ENCODE measurements around the gene ITPR1. TPM values are rescaled to one million over a fixed set of nuclear protein-coding genes. Genes with fewer than 3 reads are reported as not detected.

Gene ITPR1
- total and polyA plus RNA-seq, 2 experiments from 2014 or later, result 6.8 to 21.0 TPM

DNA sequence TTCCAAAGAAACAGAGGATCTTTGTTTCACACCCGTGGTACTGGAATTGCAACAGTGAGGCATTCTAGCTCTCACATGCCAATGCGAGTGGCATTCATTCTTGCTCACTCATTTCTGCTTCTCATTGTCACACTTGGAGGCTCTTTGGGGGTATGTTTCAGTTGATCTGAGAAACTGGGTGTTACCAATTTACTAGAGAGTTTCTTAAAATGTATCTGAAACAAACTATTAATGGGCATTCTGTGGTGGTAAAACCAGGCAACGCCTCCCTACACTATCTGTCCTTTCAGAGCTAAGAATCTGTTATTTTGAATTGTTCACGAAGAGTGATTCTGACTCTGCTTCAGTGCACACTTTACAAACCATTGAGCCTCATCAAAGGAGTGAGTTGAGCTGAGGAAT, 345.5 kb downstream of the ITPR1 start:
- Histone ChIP-seq H3K27ac (ENCODE audit: low read depth) (no peak overlapping the region), H3K79me2 (replicated peaks; ENCODE audit: insufficient read depth) (no peaks in the 10 kb centered on the region), H3K4me1 (ENCODE audit: insufficient read depth) (peaks cover 8% of the 10 kb centered on the region; the same call in 1 of the 2 replicates), H3K4me3 (no peak overlapping the region), H3K36me3 (ENCODE audit: insufficient read depth) (no peaks in the 10 kb centered on the region), H2AFZ (no peak overlapping the region), H4K20me1 (replicated peaks; ENCODE audit: insufficient read depth) (no peaks in the 10 kb centered on the region), H3F3A (replicated peaks; ENCODE audit: low read depth) (no peaks in the 10 kb centered on the region), H3K27me3 (ENCODE audit: insufficient read depth) (no peaks in the 10 kb centered on the region), H3K4me2 (no peak overlapping the region), H3K9me2 (ENCODE audit: insufficient read depth) (no peaks in the 10 kb centered on the region)
- DNase-seq (ENCODE audit: low spot score) (no peak), ATAC-seq (no peak)
- no peaks in the 10 kb centered on the region for H3K9me3 Mint-ChIP-seq
- no peak overlapping the region for H3K27ac Mint-ChIP-seq
- TF ChIP-seq STAT1 (IDR thresholded peaks at IDR 0.05; ENCODE audit: unreplicated experiment) (no peak), CREB1 (CRISPR knock-in tag; IDR thresholded peaks at IDR 0.05; ENCODE audit: low read depth) (no peak), EZH2phosphoT487 (IDR thresholded peaks at IDR 0.05; ENCODE audit: unreplicated experiment) (no peak), POLR2AphosphoS5 (IDR thresholded peaks at IDR 0.05; ENCODE audit: low read depth) (no peak)
- no peak overlapping the region for H3K4me3 Mint-ChIP-seq
- no peaks in the 10 kb centered on the region for H3K27me3 Mint-ChIP-seq (ENCODE audit: insufficient read depth, low read depth, poor library complexity)
- no peaks in the 10 kb centered on the region for H3K36me3 Mint-ChIP-seq (ENCODE audit: low read depth)
- peaks cover 12% of the 10 kb centered on the region; the same call in 2 of the 3 replicates for H3K4me1 Mint-ChIP-seq

DNA sequence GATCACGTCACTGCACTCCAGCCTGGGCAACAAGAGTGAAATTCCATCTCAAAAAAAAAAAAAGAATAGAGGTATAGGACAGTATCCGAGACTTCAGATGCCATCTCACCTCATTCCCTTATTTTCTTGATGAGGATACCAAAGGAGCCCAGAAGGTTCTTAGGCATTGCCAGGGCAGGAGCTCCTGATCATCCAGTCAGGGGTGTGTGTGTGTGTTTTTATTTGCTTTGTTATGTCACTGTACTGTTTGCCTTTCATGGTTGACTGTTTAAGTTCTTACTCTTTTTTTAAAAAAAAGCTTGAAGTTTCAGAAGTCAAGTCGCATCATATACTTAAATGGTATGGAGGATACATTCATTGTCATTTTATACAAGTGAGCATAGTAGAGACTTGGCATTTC, 346.1 kb downstream of the ITPR1 start:
- ATAC-seq (no peak), DNase-seq (ENCODE audit: low spot score) (no peak)
- Mint-ChIP-seq H3K36me3 (ENCODE audit: low read depth) (no peaks in the 10 kb centered on the region), H3K4me3 (no peak overlapping the region), H3K4me1 (peaks cover 12% of the 10 kb centered on the region; the same call in 2 of the 3 replicates), H3K9me3 (no peaks in the 10 kb centered on the region), H3K27ac (no peak overlapping the region), H3K27me3 (ENCODE audit: insufficient read depth, low read depth, poor library complexity) (no peaks in the 10 kb centered on the region)
- Histone ChIP-seq H2AFZ (no peak overlapping the region), H3K4me2 (no peak overlapping the region), H3K4me1 (ENCODE audit: insufficient read depth) (peaks cover 8% of the 10 kb centered on the region; the same call in 1 of the 2 replicates), H3K4me3 (no peak overlapping the region), H3K9me2 (ENCODE audit: insufficient read depth) (no peaks in the 10 kb centered on the region), H3K27ac (ENCODE audit: low read depth) (no peak overlapping the region), H3K36me3 (ENCODE audit: insufficient read depth) (no peaks in the 10 kb centered on the region), H3K79me2 (replicated peaks; ENCODE audit: insufficient read depth) (no peaks in the 10 kb centered on the region), H4K20me1 (replicated peaks; ENCODE audit: insufficient read depth) (no peaks in the 10 kb centered on the region), H3K27me3 (ENCODE audit: insufficient read depth) (no peaks in the 10 kb centered on the region), H3F3A (replicated peaks; ENCODE audit: low read depth) (no peaks in the 10 kb centered on the region)
- TF ChIP-seq CREB1 (CRISPR knock-in tag; IDR thresholded peaks at IDR 0.05; ENCODE audit: low read depth), result no peak
- TF ChIP-seq, protein P1, sequence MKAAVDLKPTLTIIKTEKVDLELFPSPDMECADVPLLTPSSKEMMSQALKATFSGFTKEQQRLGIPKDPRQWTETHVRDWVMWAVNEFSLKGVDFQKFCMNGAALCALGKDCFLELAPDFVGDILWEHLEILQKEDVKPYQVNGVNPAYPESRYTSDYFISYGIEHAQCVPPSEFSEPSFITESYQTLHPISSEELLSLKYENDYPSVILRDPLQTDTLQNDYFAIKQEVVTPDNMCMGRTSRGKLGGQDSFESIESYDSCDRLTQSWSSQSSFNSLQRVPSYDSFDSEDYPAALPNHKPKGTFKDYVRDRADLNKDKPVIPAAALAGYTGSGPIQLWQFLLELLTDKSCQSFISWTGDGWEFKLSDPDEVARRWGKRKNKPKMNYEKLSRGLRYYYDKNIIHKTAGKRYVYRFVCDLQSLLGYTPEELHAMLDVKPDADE (IDR thresholded peaks at IDR 0.05), result no peak
- TF ChIP-seq STAT1 (IDR thresholded peaks at IDR 0.05; ENCODE audit: unreplicated experiment), result no peak
- TF ChIP-seq, protein P2, sequence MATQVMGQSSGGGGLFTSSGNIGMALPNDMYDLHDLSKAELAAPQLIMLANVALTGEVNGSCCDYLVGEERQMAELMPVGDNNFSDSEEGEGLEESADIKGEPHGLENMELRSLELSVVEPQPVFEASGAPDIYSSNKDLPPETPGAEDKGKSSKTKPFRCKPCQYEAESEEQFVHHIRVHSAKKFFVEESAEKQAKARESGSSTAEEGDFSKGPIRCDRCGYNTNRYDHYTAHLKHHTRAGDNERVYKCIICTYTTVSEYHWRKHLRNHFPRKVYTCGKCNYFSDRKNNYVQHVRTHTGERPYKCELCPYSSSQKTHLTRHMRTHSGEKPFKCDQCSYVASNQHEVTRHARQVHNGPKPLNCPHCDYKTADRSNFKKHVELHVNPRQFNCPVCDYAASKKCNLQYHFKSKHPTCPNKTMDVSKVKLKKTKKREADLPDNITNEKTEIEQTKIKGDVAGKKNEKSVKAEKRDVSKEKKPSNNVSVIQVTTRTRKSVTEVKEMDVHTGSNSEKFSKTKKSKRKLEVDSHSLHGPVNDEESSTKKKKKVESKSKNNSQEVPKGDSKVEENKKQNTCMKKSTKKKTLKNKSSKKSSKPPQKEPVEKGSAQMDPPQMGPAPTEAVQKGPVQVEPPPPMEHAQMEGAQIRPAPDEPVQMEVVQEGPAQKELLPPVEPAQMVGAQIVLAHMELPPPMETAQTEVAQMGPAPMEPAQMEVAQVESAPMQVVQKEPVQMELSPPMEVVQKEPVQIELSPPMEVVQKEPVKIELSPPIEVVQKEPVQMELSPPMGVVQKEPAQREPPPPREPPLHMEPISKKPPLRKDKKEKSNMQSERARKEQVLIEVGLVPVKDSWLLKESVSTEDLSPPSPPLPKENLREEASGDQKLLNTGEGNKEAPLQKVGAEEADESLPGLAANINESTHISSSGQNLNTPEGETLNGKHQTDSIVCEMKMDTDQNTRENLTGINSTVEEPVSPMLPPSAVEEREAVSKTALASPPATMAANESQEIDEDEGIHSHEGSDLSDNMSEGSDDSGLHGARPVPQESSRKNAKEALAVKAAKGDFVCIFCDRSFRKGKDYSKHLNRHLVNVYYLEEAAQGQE (IDR thresholded peaks at IDR 0.05; ENCODE audit: unreplicated experiment), result no peak

Data from GM23338 (cell line).